Activated CD8-positive, alpha-beta T cell treated with anti-CD3 and anti-CD28 coated beads for 36 hours (primary cell): Measurements from ENCODE around the gene KMT2D. TPM values are rescaled to one million over a fixed set of nuclear protein-coding genes. Genes with fewer than 3 reads are reported as not detected.

Experiments
- ATAC-seq: fragments of 200-7000 bp; cut with Tn5 transposase; one replicate; pipeline ENCODE4 v1.10.0; 2021; ENCODE audit warnings: mild to moderate bottlenecking, moderate library complexity
- CTCF ChIA-PET: fragments of 350-600 bp; sonication (Branson Sonifier 250); formaldehyde crosslinking; loops from one replicate; lab custom pipeline; 2021; ENCODE audit warnings: antibody characterized with exemption; lab: Charles Lee
- POLR2A ChIA-PET: fragments of 350-600 bp; sonication (Branson Sonifier 250); formaldehyde crosslinking; loops from one replicate; lab custom pipeline; 2021; ENCODE audit warnings: antibody characterized with exemption; lab: Charles Lee
- DNase-seq: peaks from one replicate; pipeline ENCODE4 v3.0.0-alpha.2; 2020
- H3K27ac Mint-ChIP-seq: one replicate; pipeline ENCODE4 v1.8.0; 2021; ENCODE audit warnings: mild to moderate bottlenecking, mixed read lengths
- H3K27me3 Mint-ChIP-seq: one replicate; pipeline ENCODE4 v1.8.0; 2021; ENCODE audit warnings: mixed read lengths
- H3K36me3 Mint-ChIP-seq: one replicate; pipeline ENCODE4 v1.8.0; 2021; ENCODE audit warnings: low read depth, mixed read lengths
- H3K4me1 Mint-ChIP-seq: one replicate; pipeline ENCODE4 v1.8.0; 2021; ENCODE audit warnings: low read depth, mixed read lengths
- H3K4me3 Mint-ChIP-seq: one replicate; pipeline ENCODE4 v1.8.0; 2021; ENCODE audit warnings: mild to moderate bottlenecking, moderate library complexity, mixed read lengths
- H3K9me3 Mint-ChIP-seq: one replicate; pipeline ENCODE4 v1.8.0; 2021; ENCODE audit warnings: mixed read lengths
- CTCF ChIP-seq: fragments of 200-600 bp; IDR thresholded peaks from one replicate; pipeline ENCODE4 v1.8.0; 2022; ENCODE audit warnings: antibody characterized with exemption, mild to moderate bottlenecking
- intact Hi-C: fragments of 100-400 bp; cut with micrococcal nuclease; formaldehyde crosslinking; loops from one replicate; pipeline ENCODE4 v1.10.0; 2022
- total RNA-seq, 2 experiments: library from RNA; stranded (reverse); gene quantifications; one replicate each; pipeline ENCODE4 v1.2.3, GENCODE V29; 2021

KMT2D gene
- total RNA-seq, 2 experiments from 2014 or later = 57.5 to 62.3 TPM

GRCh38 chr12:49037947-49038237 lies 22.7 kb downstream of the KMT2D start:
- Mint-ChIP-seq H3K4me3 (no peak overlapping the region), H3K4me1 (no peaks in the 10 kb centered on the region), H3K9me3 (no peaks in the 10 kb centered on the region), H3K27ac (no peak overlapping the region), H3K27me3 (no peaks in the 10 kb centered on the region), H3K36me3 (peaks cover 41% of the 10 kb centered on the region)
- ATAC-seq (no peak), DNase-seq (no peak)
- TF ChIP-seq CTCF = no peak
- intact Hi-C loops = no loop called here
- POLR2A ChIA-PET = interaction anchor here (0.6 to 1.9 kb wide), 5 partner anchors 8 to 50 kb away, joined by 3 to 5 read pairs (median 3); no protein-coding TSS in a partner anchor
- CTCF ChIA-PET = interaction anchor here (1.1 to 8.1 kb wide), 3 partner anchors 10 to 50 kb away, joined by 3 to 56 read pairs (median 9); no protein-coding TSS in a partner anchor

- Mint-ChIP-seq H3K9me3 (no peaks in the 10 kb centered on the region), H3K27me3 (no peaks in the 10 kb centered on the region), H3K27ac (no peak overlapping the region), H3K36me3 (peaks cover 35% of the 10 kb centered on the region), H3K4me3 (no peak overlapping the region), H3K4me1 (no peaks in the 10 kb centered on the region)
- intact Hi-C loops = no loop called here
- POLR2A ChIA-PET = interaction anchor here (0.6 to 1.6 kb wide), 8 partner anchors 11 to 38 kb away, joined by 3 to 5 read pairs (median 3); partner anchors contain the start of gene DDN
- TF ChIP-seq CTCF = no peak
- DNase-seq = no peak
- CTCF ChIA-PET = interaction anchor here (0.8 to 8.1 kb wide), 8 partner anchors 9 to 147 kb away, joined by 3 to 56 read pairs (median 4); partner anchors contain the start of gene RHEBL1
- no peak for ATAC-seq
Measured at GRCh38 chr12:49037111-49037946, 23.3 kb downstream of the KMT2D start.

GRCh38 chr12:49036029-49036428 lies 24.6 kb downstream of the KMT2D start:
- Mint-ChIP-seq H3K36me3 (peaks cover 34% of the 10 kb centered on the region), H3K9me3 (no peaks in the 10 kb centered on the region), H3K27ac (no peak overlapping the region), H3K4me1 (no peaks in the 10 kb centered on the region), H3K4me3 (no peak overlapping the region), H3K27me3 (no peaks in the 10 kb centered on the region)
- ChIA-PET POLR2A (interaction anchor here (1.6 to 1.7 kb wide), 2 partner anchors 18 to 37 kb away, joined by 3 to 6 read pairs; partner anchors contain the start of gene DDN), CTCF (interaction anchor here (1.4 to 6.0 kb wide), 4 partner anchors 8 to 52 kb away, joined by 4 to 35 read pairs (median 9); no protein-coding TSS in a partner anchor)
- intact Hi-C loops = no loop called here
- ATAC-seq = no peak
- DNase-seq = no peak
- no peak for TF ChIP-seq CTCF

GRCh38 chr12:49034286-49034622 lies 26.3 kb downstream of the KMT2D start:
- H3K4me1 Mint-ChIP-seq = no peaks in the 10 kb centered on the region
- H3K4me3 Mint-ChIP-seq = no peak overlapping the region
- no peaks in the 10 kb centered on the region for H3K27me3 Mint-ChIP-seq
- TF ChIP-seq CTCF = no peak
- H3K9me3 Mint-ChIP-seq = no peaks in the 10 kb centered on the region
- DNase-seq = no peak
- no peak overlapping the region for H3K27ac Mint-ChIP-seq
- intact Hi-C loops = no loop called here
- POLR2A ChIA-PET = interaction anchor here (0.6 to 0.9 kb wide), 3 partner anchors 9 to 96 kb away, joined by 3 read pairs; partner anchors contain the start of gene TUBA1B
- CTCF ChIA-PET = interaction anchor here (1.1 to 6.0 kb wide), 3 partner anchors 10 to 47 kb away, joined by 3 to 35 read pairs (median 5); no protein-coding TSS in a partner anchor
- peaks cover 30% of the 10 kb centered on the region for H3K36me3 Mint-ChIP-seq
- ATAC-seq = no peak
